ENCODE data around the gene NCKAP5. TPM values are rescaled to one million over a fixed set of nuclear protein-coding genes. Genes with fewer than 3 reads are reported as not detected.

Gene NCKAP5
- polyA plus RNA-seq, 2 donors = 2.2 to 3.0 TPM

GRCh38 chr2:132671151-132671835 lies 897.0 kb downstream of the NCKAP5 start:
- H3K36me3 ChIP-seq (ENCODE audit: control insufficient read depth in 2 of 2, insufficient read depth in 2 of 2, low read length in 1 of 2) = no peaks in the 10 kb centered on the region
- no peak overlapping the region for H3K27ac ChIP-seq (ENCODE audit: low read depth in 2 of 2, low read length in 1 of 2)
- H3K4me1 ChIP-seq (ENCODE audit: control insufficient read depth in 2 of 2, insufficient read depth in 2 of 2, low read length in 1 of 2) = peaks cover 9 to 21% of the 10 kb centered on the region in 2 donors
- 18 to 20% methylated on average over 23 of the region's 23 CpGs for WGBS, 2 donors
- H3K4me3 ChIP-seq (ENCODE audit: low read depth in 1 of 2, low read length in 2 of 2) = peak overlapping the region; percentile 38 to 46
- no peaks in the 10 kb centered on the region for H3K9me3 ChIP-seq (ENCODE audit: control insufficient read depth in 2 of 2, insufficient read depth in 1 of 2, low read depth in 1 of 2, low read length in 1 of 2)
- H3K27me3 ChIP-seq (ENCODE audit: control insufficient read depth in 1 of 2, insufficient read depth in 2 of 2, low read length in 2 of 2) = peaks cover 0 to 12% of the 10 kb centered on the region in 2 donors

GRCh38 chr2:132670496-132671150 lies 897.6 kb downstream of the NCKAP5 start:
- Histone ChIP-seq H3K27ac (ENCODE audit: low read depth in 2 of 2, low read length in 1 of 2) (no peak overlapping the region), H3K27me3 (ENCODE audit: control insufficient read depth in 1 of 2, insufficient read depth in 2 of 2, low read length in 2 of 2) (peaks cover 0 to 12% of the 10 kb centered on the region in 2 donors), H3K9me3 (ENCODE audit: control insufficient read depth in 2 of 2, insufficient read depth in 1 of 2, low read depth in 1 of 2, low read length in 1 of 2) (no peaks in the 10 kb centered on the region), H3K36me3 (ENCODE audit: control insufficient read depth in 2 of 2, insufficient read depth in 2 of 2, low read length in 1 of 2) (no peaks in the 10 kb centered on the region), H3K4me1 (ENCODE audit: control insufficient read depth in 2 of 2, insufficient read depth in 2 of 2, low read length in 1 of 2) (peaks cover 9 to 21% of the 10 kb centered on the region in 2 donors), H3K4me3 (ENCODE audit: low read depth in 1 of 2, low read length in 2 of 2) (peak overlapping the region; percentile 38 to 46)
- 2 to 3% methylated on average over 39 to 44 of the region's 44 CpGs for WGBS, 2 donors

GRCh38 chr2:132669908-132670495 lies 898.3 kb downstream of the NCKAP5 start, which contains the start of gene LYPD1:
Gene LYPD1 (minus strand): TSS chr2:132670205. CDS start chr2:132669932, 273 bp downstream.
- 2 to 4% methylated on average over 53 to 58 of the region's 59 CpGs for WGBS, 2 donors
- Histone ChIP-seq H3K9me3 (ENCODE audit: control insufficient read depth in 2 of 2, insufficient read depth in 1 of 2, low read depth in 1 of 2, low read length in 1 of 2) (no peaks in the 10 kb centered on the region), H3K27me3 (ENCODE audit: control insufficient read depth in 1 of 2, insufficient read depth in 2 of 2, low read length in 2 of 2) (peaks cover 0 to 12% of the 10 kb centered on the region in 2 donors), H3K4me3 (ENCODE audit: low read depth in 1 of 2, low read length in 2 of 2) (peak within 1 kb of the TSS; percentile 38 to 46), H3K36me3 (ENCODE audit: control insufficient read depth in 2 of 2, insufficient read depth in 2 of 2, low read length in 1 of 2) (no peaks in the 10 kb centered on the region), H3K4me1 (ENCODE audit: control insufficient read depth in 2 of 2, insufficient read depth in 2 of 2, low read length in 1 of 2) (peaks cover 9 to 21% of the 10 kb centered on the region in 2 donors), H3K27ac (ENCODE audit: low read depth in 2 of 2, low read length in 1 of 2) (no peak within 1 kb of the TSS)

- peaks cover 0 to 12% of the 10 kb centered on the region in 2 donors for H3K27me3 ChIP-seq (ENCODE audit: control insufficient read depth in 1 of 2, insufficient read depth in 2 of 2, low read length in 2 of 2)
- 2 to 3% methylated on average over 76 to 80 of the region's 80 CpGs for WGBS, 2 donors
Observed at GRCh38 chr2:132668987-132669907, 899.0 kb downstream of the NCKAP5 start.

GRCh38 chr2:132668189-132668823 lies 900.0 kb downstream of the NCKAP5 start:
- Histone ChIP-seq H3K27ac (ENCODE audit: low read depth in 2 of 2, low read length in 1 of 2) (no peak overlapping the region), H3K36me3 (ENCODE audit: control insufficient read depth in 2 of 2, insufficient read depth in 2 of 2, low read length in 1 of 2) (no peaks in the 10 kb centered on the region), H3K27me3 (ENCODE audit: control insufficient read depth in 1 of 2, insufficient read depth in 2 of 2, low read length in 2 of 2) (peaks cover 0 to 12% of the 10 kb centered on the region in 2 donors), H3K4me3 (ENCODE audit: low read depth in 1 of 2, low read length in 2 of 2) (no peak overlapping the region), H3K9me3 (ENCODE audit: control insufficient read depth in 2 of 2, insufficient read depth in 1 of 2, low read depth in 1 of 2, low read length in 1 of 2) (no peaks in the 10 kb centered on the region), H3K4me1 (ENCODE audit: control insufficient read depth in 2 of 2, insufficient read depth in 2 of 2, low read length in 1 of 2) (peaks cover 9 to 21% of the 10 kb centered on the region in 2 donors)
- 9 to 10% methylated on average over 24 to 25 of the region's 25 CpGs for WGBS, 2 donors

More at GRCh38 chr2:132668987-132669907, 899.0 kb downstream of the NCKAP5 start:
- Histone ChIP-seq H3K9me3 (ENCODE audit: control insufficient read depth in 2 of 2, insufficient read depth in 1 of 2, low read depth in 1 of 2, low read length in 1 of 2) (no peaks in the 10 kb centered on the region), H3K36me3 (ENCODE audit: control insufficient read depth in 2 of 2, insufficient read depth in 2 of 2, low read length in 1 of 2) (no peaks in the 10 kb centered on the region), H3K4me1 (ENCODE audit: control insufficient read depth in 2 of 2, insufficient read depth in 2 of 2, low read length in 1 of 2) (peaks cover 9 to 21% of the 10 kb centered on the region in 2 donors), H3K4me3 (ENCODE audit: low read depth in 1 of 2, low read length in 2 of 2) (peak overlapping the region; percentile 38 to 46), H3K27ac (ENCODE audit: low read depth in 2 of 2, low read length in 1 of 2) (no peak overlapping the region)

- Histone ChIP-seq H3K4me1 (ENCODE audit: control insufficient read depth in 2 of 2, insufficient read depth in 2 of 2, low read length in 1 of 2) (peaks cover 9 to 21% of the 10 kb centered on the region in 2 donors), H3K9me3 (ENCODE audit: control insufficient read depth in 2 of 2, insufficient read depth in 1 of 2, low read depth in 1 of 2, low read length in 1 of 2) (no peaks in the 10 kb centered on the region), H3K27me3 (ENCODE audit: control insufficient read depth in 1 of 2, insufficient read depth in 2 of 2, low read length in 2 of 2) (peaks cover 0 to 12% of the 10 kb centered on the region in 2 donors), H3K4me3 (ENCODE audit: low read depth in 1 of 2, low read length in 2 of 2) (no peak overlapping the region), H3K36me3 (ENCODE audit: control insufficient read depth in 2 of 2, insufficient read depth in 2 of 2, low read length in 1 of 2) (no peaks in the 10 kb centered on the region), H3K27ac (ENCODE audit: low read depth in 2 of 2, low read length in 1 of 2) (no peak overlapping the region)
- WGBS, 2 donors = 23 to 52% methylated on average over 1 of the region's 1 CpG
Observed at GRCh38 chr2:132667706-132668105, 900.6 kb downstream of the NCKAP5 start.

- H3K4me3 ChIP-seq (ENCODE audit: low read depth in 1 of 2, low read length in 2 of 2) = no peak overlapping the region
- H3K4me1 ChIP-seq (ENCODE audit: control insufficient read depth in 2 of 2, insufficient read depth in 2 of 2, low read length in 1 of 2) = peaks cover 3 to 15% of the 10 kb centered on the region in 2 donors
- WGBS, 2 donors = 85% methylated on average over 4 of the region's 4 CpGs
- no peaks in the 10 kb centered on the region for H3K9me3 ChIP-seq (ENCODE audit: control insufficient read depth in 2 of 2, insufficient read depth in 1 of 2, low read depth in 1 of 2, low read length in 1 of 2)
- no peak overlapping the region for H3K27ac ChIP-seq (ENCODE audit: low read depth in 2 of 2, low read length in 1 of 2)
- H3K27me3 ChIP-seq (ENCODE audit: control insufficient read depth in 1 of 2, insufficient read depth in 2 of 2, low read length in 2 of 2) = peaks cover 0 to 7% of the 10 kb centered on the region in 2 donors
- no peaks in the 10 kb centered on the region for H3K36me3 ChIP-seq (ENCODE audit: control insufficient read depth in 2 of 2, insufficient read depth in 2 of 2, low read length in 1 of 2)
Observed at GRCh38 chr2:132665401-132666140, 902.7 kb downstream of the NCKAP5 start.

GRCh38 chr2:132664096-132664495 lies 904.2 kb downstream of the NCKAP5 start:
- Histone ChIP-seq H3K4me1 (ENCODE audit: control insufficient read depth in 2 of 2, insufficient read depth in 2 of 2, low read length in 1 of 2) (peaks cover 0 to 2% of the 10 kb centered on the region in 2 donors), H3K9me3 (ENCODE audit: control insufficient read depth in 2 of 2, insufficient read depth in 1 of 2, low read depth in 1 of 2, low read length in 1 of 2) (no peaks in the 10 kb centered on the region), H3K36me3 (ENCODE audit: control insufficient read depth in 2 of 2, insufficient read depth in 2 of 2, low read length in 1 of 2) (no peaks in the 10 kb centered on the region), H3K4me3 (ENCODE audit: low read depth in 1 of 2, low read length in 2 of 2) (no peak overlapping the region), H3K27me3 (ENCODE audit: control insufficient read depth in 1 of 2, insufficient read depth in 2 of 2, low read length in 2 of 2) (peaks cover 0 to 7% of the 10 kb centered on the region in 2 donors), H3K27ac (ENCODE audit: low read depth in 2 of 2, low read length in 1 of 2) (no peak overlapping the region)
- WGBS, 2 donors = 70 to 78% methylated on average over 2 of the region's 2 CpGs

Data from esophagus (tissue), 2 donors.